NCI-H1092 (cell line): ENCODE results near the gene TMPRSS9.

Experiments used
- DNase-seq: peaks from one replicate; lab custom pipeline; 2025; lab: John Stamatoyannopoulos, UW

The TMPRSS9 gene

DNA sequence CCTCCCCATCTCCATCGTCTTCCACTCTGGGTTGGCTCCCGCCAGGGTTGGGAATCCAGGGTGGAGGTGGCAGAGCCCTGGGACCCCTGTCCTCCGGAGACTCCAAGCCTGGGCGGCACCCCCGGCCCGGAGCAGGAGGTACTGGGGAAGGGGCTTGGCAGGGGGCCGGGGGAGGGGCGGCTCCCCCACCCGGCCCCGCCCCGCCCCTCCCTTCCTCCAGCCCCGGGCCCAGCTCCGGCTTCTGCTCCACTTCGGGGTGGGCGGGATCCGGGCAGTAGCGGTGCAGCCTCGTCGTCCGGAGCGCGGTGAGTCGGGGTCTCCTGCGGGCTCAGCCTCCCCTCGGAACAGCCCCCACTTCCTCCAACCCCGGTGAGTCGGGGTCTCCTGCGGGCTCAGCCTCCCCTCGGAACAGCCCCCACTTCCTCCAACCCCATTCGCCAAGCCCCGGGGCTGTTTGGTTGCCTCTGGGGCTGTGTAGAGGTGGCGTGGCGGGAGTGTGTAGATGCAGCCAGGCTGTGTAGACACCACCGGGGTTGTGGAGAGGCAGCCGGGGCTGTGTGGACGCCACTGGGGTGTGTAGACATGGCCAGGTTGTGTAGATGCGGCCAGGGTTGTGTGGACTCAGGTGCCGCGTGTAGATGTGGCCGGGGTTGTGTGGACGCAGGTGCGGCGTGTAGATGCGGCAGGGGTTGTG lies at the start of gene TMPRSS9:
TMPRSS9 (plus strand) TSS at position 274 of the 694 bp plus-strand sequence. CDS start 29,521 bp downstream, outside the sequence.
- no peak for DNase-seq

GRCh38 chr19:2311093-2311492 lies 49.0 kb upstream of the TMPRSS9 start:
- no peak for DNase-seq

- DNase-seq: no peak
Observed at GRCh38 chr19:2312820-2313501, 47.1 kb upstream of the TMPRSS9 start.

DNA sequence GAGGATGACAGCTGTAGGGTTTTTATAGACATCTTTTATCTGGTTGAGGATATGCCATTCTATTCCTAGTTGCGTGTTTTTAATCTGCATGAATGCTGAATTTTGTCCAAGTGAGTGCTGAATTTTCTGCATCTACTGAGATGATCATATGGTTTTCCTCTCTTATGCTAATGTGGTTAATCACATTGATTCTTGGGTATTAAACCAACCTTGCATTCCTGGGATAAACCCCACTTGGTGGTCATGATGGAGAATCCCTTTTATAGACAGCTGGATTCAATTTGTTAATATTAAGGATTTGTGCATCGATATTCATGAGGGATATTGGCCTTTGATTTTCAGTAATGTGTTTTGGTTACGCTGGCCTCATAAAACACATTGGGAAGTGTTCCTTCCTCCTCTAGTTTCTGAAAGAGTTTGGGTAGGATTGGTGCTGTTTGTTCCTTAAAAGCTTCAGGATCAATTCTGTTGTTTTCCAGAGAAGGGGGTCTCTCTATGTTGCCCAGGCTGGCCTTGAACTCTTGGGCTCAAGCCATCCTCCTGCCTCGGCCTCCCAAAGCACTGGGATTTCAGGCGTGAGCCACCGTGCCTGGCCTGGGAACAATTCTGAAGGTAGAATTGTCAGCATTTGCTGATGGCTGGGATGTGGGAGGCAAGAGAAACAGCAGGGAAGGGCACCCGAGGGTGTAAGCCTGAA lies 44.8 kb upstream of the TMPRSS9 start:
- no peak for DNase-seq

DNA sequence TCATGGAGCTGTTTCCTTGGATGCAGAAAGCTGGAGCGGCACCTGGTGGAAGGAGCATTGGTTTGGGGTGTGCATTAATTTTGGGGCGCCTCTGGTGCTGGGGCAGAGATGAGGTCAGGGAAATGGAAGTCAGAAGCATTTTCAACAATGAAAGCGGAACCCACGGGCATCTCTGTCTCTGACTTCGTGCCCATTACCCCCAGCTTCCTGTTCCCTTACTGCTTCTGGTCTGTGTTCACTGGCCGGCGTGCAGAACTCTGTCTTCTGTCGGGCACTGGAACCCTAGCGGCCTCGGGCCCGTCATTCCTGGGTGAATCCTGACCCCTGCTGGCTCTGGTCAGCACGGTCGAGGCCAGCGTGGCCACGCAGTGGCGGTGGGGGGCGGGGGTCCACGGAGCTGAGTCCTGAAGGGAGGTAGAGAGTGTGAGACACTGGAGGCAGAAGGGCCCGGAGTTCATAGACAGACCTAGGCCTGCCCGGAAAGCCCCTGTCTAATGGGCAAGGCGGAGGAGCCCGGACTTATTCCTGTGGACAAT lies 44.2 kb upstream of the TMPRSS9 start:
- no peak for DNase-seq

GRCh38 chr19:2317300-2317699 lies 42.8 kb upstream of the TMPRSS9 start:
- DNase-seq: no peak

DNA sequence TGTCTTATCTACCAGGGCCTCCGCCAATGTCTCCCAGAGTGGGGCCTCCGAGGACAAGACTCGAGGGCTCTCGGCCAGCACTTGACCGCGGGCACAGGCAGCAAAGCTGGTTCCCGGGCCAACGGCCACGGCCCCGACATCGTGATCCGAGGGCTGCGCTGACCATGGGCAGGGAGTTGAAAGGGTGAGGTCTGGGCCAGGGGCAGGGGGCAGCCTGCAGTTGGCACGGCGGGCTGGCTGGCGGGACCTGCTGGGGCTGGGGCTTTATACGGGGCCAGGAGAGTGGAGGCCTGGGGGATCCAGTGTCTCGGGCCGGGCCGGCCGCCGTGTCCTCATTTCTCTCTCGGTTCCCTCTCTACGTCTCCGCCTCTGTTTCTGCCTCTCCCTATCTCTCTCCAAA lies 42.3 kb upstream of the TMPRSS9 start:
- no peak for DNase-seq

- no peak for DNase-seq
Observed at GRCh38 chr19:2318923-2319322, 41.1 kb upstream of the TMPRSS9 start.

DNA sequence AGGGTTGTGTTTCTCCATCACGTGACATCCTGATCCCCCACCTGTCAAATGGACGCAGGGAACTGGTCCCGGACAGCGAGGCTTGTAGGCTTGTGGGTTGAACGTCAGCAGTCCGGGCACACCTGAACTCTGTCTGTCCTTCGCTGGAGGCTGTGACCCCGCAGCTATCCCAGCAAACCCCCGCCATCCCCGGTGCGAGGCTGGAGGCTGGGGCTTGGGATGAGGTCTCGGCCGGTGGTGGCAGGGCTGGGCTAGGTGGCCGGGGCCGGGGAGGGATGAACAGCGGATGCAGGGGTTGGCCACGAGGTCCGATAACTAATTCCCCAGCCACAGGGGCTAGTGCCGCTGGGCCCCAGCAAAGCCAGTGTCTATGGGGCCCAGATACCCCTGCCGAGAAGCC lies 40.5 kb upstream of the TMPRSS9 start:
- no peak for DNase-seq

GRCh38 chr19:2320049-2320448 lies 40.0 kb upstream of the TMPRSS9 start:
- DNase-seq: no peak

GRCh38 chr19:2320939-2321338 lies 39.1 kb upstream of the TMPRSS9 start:
- no peak for DNase-seq

GRCh38 chr19:2321565-2322283 lies 38.3 kb upstream of the TMPRSS9 start:
- DNase-seq: no peak

DNA sequence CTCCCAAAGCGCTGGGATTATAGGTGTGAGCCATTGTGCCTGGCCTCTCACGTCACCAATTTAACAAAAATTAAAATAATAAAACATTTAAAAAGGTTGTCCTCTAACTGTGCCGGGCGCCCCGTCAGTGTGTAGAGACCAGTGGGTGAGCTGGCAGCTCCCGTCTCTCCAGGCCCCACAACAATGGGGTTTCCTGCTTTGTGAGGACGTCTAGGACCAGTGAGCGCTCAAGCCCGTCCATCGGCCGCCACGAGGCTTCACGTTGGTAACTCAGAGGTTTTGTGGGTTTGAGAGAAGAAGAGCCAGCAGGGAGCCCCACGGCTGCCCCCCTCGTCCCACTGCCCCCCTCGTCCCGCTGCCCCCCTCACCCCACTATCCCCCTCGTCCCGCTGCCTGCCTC lies 36.4 kb upstream of the TMPRSS9 start:
- DNase-seq: no peak

- DNase-seq: no peak
Observed at GRCh38 chr19:2324220-2324948, 35.7 kb upstream of the TMPRSS9 start.

DNA sequence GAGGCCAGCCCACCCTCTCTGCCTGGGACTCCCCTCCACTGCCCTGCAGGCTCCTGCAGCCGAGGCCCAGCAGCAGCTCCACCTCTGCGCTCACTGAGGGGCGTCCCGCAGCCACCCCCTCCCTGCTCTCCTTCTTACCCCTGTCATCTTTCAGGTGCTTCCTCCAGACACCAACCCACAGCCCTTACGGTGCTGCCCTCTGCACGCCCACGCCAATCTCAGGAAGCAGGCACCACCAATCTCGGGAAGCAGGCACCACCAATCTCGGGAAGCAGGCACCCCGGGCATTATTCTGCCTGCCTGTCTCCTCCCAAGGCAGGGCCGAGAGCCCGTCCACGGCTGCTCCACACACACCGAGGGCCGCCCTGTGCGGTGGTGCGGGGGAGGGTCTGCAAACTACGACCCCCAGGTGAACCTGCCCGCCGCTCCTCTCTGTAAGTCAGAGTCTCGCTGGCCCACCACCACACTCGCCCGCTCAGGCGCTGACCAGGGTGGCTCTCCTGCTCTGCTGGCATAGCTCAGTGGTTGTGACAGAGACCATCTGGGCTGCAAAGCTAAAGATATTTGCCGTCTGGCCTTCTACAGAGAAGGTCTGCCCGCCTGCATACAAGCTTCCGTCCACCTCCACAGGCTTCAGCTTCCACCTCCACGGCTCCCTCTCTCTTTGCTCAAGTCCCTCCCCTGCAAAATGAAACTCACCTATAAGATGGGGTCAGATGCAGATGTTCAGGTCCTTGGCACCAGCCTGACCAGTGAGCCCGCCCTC lies 34.6 kb upstream of the TMPRSS9 start:
- no peak for DNase-seq

- no peak for DNase-seq
Observed at GRCh38 chr19:2326699-2327360, 33.2 kb upstream of the TMPRSS9 start.

- no peak for DNase-seq
Observed at GRCh38 chr19:2327773-2328400, 32.2 kb upstream of the TMPRSS9 start.

GRCh38 chr19:2328401-2329148 lies 31.5 kb upstream of the TMPRSS9 start, which contains the start of the genes LSM7 and SPPL2B:
Gene LSM7 (minus strand): TSS chr19:2328586. CDS start chr19:2328566, 20 bp downstream.
Gene SPPL2B (plus strand): TSS chr19:2328684. CDS start chr19:2328710, 26 bp downstream.
- DNase-seq: peak; percentile 87

- no peak for DNase-seq
Observed at GRCh38 chr19:2329149-2329478, 31.0 kb upstream of the TMPRSS9 start.
